Vein endothelial cell (primary cell): ENCODE measurements around the gene G6PD. TPM values are rescaled to one million over a fixed set of nuclear protein-coding genes. Genes with fewer than 3 reads are reported as not detected.

Experiments
- small RNA-seq: library from RNA; depleted of rRNA; stranded (forward); fragments of <200 nt; gene quantifications from one replicate; pipeline ENCODE3, GENCODE V24; 2012
- total RNA-seq: library from RNA; depleted of rRNA; stranded (reverse); fragments of >200 nt; gene quantifications from 2 replicates; pipeline ENCODE4 v1.2.3, GENCODE V29; 2012

G6PD gene
- 96.0 and 108 TPM in 2 replicates for total RNA-seq

DNA sequence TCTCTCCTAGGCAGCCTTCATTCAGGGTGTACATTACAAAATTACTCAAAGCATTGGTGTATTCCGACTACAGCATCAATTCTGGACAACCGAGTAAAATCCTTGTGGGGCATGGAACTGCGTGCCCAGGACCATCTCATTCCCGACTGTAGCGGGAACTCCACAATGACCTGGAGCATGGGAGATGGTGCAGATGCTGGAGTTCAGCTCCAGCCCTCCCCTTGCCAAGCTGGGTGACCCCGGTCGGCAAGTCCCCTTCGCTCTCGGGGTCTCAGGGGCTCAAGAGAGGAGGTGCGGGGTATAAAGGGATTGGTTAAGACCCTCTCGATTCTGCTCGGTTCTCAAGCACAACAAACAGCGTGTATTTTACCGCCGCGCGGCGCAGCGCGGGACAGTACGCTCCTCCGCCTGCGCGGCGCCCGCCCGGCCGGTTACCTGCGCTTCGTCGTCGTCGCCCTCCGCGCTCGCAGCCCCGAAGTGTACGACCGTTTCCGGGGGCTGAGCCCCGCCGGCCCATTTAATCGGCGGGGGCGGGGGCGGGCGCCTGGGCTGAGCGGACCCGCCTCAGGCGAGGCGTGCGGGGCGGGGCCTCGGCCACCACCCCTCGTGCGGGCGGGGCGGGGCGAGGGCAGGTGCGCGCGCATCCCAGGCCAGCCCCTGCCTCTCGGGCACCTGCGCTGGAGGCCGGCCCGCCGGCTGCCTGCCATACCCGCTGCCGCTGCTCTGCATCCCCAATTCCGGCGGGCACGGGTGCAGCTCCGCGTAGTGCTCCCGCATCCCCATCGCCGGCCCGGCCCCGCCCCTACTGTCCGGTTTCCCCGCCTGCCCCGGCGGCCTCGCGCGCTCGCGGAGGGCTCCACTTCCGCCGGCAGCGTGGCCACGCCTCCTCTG, at the start of gene G6PD:
Gene G6PD, minus strand, starts transcription at position 493 of the 891 bp plus-strand sequence. CDS start 691 bp downstream, outside the sequence.

DNA sequence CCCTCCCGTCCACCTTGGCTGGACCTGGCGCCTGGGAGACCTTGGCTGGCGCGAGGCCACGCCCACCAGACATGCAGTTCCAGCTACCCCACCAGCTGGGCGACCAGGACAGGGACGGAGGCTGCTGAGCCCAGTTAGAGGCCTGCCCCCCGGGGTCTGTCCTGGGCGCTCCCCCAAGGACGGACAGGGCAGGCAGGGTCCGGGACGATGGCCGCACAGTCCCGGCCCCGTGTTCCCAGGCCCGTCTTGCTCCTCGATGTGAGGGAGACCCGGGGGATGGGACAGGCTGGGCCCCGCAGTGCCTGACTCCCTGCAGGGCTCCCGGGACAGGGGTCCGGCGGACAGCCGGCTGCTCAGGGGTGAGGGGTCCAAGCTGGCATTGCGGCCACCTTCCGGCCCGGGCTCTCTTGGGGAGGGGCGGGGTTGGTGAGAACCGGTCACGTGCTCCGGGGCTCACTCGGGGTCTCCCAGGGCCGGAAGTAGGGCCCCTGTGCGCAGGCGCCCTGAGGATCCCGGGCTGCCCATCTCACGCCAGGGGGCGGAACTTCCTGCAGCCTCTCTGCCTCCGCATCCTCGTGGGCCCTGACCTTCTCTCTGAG, 38.0 kb upstream of the G6PD start, which contains the start of gene CTAG1A:
Gene CTAG1A, plus strand, starts transcription at position 549 of the 599 bp plus-strand sequence. CDS start 74 bp downstream, outside the sequence.

DNA sequence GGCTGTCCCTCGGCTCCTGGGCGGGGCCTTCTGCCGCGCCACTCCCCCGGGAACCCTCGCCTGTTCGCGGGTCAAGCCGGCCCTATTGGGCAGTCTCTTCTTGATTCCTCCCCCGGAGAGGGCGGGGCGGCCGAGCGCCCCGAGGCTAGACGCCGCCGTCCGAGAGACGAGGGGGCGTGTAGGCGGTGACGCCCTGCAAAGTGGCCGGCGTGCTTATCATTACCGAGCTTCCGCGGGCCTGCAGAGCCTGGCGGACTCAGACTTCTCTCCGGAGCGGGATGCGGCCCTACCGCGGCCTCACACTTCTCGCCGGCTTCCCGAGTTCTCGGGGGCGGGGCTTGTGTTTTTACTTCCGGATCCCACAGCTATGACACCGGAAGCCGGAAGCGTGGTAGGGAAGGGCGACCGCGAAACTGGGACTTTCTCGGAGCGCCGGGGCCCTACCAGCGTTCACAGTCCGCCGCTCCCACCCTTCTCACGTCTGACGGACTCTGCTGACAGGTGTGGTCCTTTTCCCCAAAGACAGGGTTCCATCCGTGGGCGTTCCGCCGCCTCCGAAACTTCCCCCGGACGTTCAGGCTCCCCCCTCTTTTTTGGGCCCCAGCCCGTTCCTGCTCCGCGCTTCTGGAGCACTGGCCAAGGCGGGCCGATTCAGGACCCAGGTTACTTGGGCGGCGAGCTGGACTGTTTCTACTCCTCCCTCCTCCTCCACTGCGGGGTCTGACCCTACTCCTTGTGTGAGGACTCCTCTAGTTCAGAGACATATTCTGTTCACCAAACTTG, 790 bp upstream of the G6PD start, which contains the start of gene IKBKG:
Gene IKBKG, plus strand, starts transcription at position 376 of the 783 bp plus-strand sequence. CDS start 4,383 bp downstream, outside the sequence.

DNA sequence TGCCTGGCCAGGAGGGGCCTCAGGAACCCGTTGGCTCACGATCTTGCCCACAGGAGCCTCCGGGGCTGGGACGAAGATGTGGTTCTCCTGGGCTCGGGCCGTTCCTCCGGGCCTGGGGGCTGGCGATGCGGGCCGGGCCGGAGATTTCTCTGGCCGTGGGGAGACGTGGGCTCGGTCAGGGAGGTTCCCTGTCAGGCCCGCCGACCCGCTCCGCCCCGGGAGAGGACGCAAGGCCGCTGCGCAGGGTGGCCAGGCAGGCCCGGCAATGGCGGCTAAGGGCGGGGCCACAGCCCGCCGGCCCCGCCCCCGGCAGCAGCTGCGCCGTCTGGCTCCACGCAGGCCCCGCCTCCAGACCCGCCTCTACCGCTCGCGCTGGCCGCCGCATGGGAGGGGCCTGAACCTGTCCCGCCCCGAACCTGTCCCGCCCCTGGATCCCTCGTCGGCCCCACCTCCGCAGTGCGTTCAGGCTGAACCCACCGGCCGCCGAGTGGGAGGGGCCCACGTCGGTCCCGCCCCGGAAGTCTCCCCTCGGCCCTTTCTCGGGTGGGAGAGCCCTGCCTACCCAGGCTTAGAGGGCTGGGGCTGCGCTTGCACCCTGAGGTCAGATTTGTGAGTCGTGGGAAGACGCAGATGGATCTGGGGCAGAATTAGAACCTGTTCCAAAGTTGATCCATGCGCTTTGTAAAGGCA, 30.5 kb downstream of the G6PD start, which contains the start of gene FAM3A:
Gene FAM3A, minus strand, starts transcription at position 267 of the 690 bp plus-strand sequence. CDS start 460 bp downstream, outside the sequence.

DNA sequence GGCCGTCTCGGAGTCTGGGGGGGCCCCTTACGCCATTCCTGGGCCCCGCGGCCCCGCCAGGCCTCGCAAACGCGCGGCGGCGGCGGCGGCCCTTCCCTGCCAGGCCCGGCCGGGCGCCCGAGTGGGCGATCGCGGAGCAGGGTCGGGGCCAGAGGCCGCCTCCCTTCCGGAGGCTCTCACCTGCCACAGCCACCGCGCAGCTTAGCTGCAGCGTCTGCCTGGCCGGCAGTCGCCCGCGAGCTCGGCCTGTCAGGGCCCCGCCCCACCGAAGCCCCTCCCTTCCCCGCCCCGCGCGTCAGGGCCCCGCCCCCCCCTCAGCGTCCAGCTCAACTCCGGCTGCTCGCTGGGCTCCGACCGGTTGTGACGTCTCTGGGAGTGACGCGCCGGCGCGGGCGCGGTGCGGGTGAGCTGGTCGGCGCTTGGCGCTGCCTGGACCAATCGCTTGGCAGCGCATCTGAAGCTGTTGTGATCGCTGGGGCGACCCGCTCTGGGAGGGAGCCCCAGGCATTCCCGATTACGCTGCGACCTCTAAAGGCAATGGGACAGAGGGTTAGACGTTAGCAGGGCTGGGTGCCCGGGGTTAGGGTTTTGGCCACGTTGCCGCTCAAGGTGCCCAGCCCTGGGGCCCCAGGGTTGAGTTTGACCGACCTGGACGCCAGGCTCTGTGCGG, 56.1 kb downstream of the G6PD start, which contains the start of gene SLC10A3:
Gene SLC10A3, minus strand, starts transcription at position 216 of the 670 bp plus-strand sequence. CDS start 1,689 bp downstream, outside the sequence.

DNA sequence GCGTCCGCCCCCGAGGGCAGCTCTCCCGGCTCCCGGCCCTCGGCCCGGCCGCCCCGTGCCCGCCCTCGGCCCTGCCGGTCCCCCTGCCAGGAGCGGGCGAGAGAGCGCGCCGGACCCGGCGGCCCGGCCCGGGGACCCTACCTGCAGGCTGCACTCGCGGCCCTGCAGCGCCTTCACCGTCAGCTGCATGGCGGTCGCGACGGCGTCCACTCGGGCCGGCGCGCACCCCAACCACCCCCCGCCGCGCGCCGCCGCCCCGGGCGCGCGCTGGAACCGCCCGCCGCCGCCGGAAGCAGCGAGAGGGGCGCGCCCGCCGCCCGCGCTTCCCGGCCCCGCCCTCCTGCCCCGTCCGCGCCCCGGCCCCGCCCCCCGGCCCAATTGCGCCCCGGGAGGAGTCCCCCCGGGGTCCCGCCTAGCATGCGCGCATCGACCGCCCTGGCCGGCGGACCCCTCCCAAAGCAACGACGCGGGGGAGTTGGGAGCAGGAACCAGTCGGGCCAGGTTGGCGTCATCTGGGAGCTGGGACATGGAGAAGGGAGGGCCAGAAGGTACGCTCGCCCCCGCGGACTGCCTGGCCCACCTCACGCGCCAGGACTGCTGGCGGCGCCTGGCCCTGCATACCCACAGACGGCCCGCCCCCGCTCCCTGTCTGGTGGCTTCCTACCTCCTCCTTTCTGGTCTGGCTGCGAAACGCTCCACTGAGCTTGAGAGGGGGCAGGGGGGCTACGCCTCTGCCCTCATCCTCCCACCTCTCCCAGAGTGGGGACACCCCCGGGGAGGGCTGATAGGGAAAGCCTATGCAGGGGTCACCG, 60.0 kb downstream of the G6PD start, which contains the start of gene UBL4A:
Gene UBL4A, minus strand, starts transcription at position 220 of the 812 bp plus-strand sequence. Its CDS starts 31 bp downstream, at position 189.

Small RNAs within 50 kb of the gene (small RNA-seq; reads per million reads assigned to genes)
- gene RN7SL697P: not detected

Other genes with a start within 250 kb of the G6PD start
- 1,650 and 2,218 TPM in 2 replicates for gene FLNA, start 172.2 kb downstream of the G6PD start, total RNA-seq
- 40.6 and 56.5 TPM in 2 replicates for gene EMD, start 167.6 kb downstream of the G6PD start, total RNA-seq
- gene RPL10, start 148.5 kb downstream of the G6PD start, total RNA-seq: 3,434 and 3,696 TPM in 2 replicates
- gene DNASE1L1, start 137.6 kb downstream of the G6PD start, total RNA-seq: 102 and 110 TPM in 2 replicates
- gene TAFAZZIN, start 135.3 kb downstream of the G6PD start, total RNA-seq: 22.4 and 22.9 TPM in 2 replicates
- gene ATP6AP1, start 118.2 kb downstream of the G6PD start, total RNA-seq: 83.5 and 83.6 TPM in 2 replicates
- 80.5 and 121 TPM in 2 replicates for gene GDI1, start 109.7 kb downstream of the G6PD start, total RNA-seq
- 39.4 and 44.1 TPM in 2 replicates for gene FAM50A, start 102.7 kb downstream of the G6PD start, total RNA-seq
- 14.9 and 21.6 TPM in 2 replicates for gene PLXNA3, start 88.6 kb downstream of the G6PD start, total RNA-seq
- gene LAGE3, start 67.6 kb downstream of the G6PD start, total RNA-seq: 15.4 and 18.9 TPM in 2 replicates
- 39.9 and 43.1 TPM in 2 replicates for gene UBL4A, start 60.2 kb downstream of the G6PD start, total RNA-seq
- gene SLC10A3, start 56.2 kb downstream of the G6PD start, total RNA-seq: 29.9 and 33.6 TPM in 2 replicates
- 17.7 and 22.2 TPM in 2 replicates for gene FAM3A, start 30.6 kb downstream of the G6PD start, total RNA-seq
- gene IKBKG, start 774 bp upstream of the G6PD start, total RNA-seq: 25.7 and 26.8 TPM in 2 replicates
- gene CTAG1A, start 38.3 kb upstream of the G6PD start, total RNA-seq: not detected in 2 replicates
- gene CTAG1B, start 72.4 kb upstream of the G6PD start, total RNA-seq: not detected in 2 replicates
- gene CTAG2, start 106.7 kb upstream of the G6PD start, total RNA-seq: not detected in 2 replicates
- gene GAB3, start 204.2 kb upstream of the G6PD start, total RNA-seq: 9.4 and 18.0 TPM in 2 replicates
- 53.2 and 57.8 TPM in 2 replicates for gene DKC1, start 216.0 kb upstream of the G6PD start, total RNA-seq